HG02798 (cell line): ENCODE results near the gene RALGAPA2.

Experiments used
- ATAC-seq: cut with Tn5 transposase; IDR thresholded peaks from one replicate; pipeline ENCODE4 v1.9.1; 2021; ENCODE audit warnings: mild to moderate bottlenecking; ENCODE audit not compliant: unreplicated experiment, poor library complexity

RALGAPA2 gene

GRCh38 chr20:20593447-20594170 lies 118.8 kb downstream of the RALGAPA2 start:
- peak; percentile 40 for ATAC-seq

- no peak for ATAC-seq
These were observed 127.3 kb downstream of the RALGAPA2 start for GRCh38 chr20:20585146-20585545.

GRCh38 chr20:20582734-20583133 lies 129.7 kb downstream of the RALGAPA2 start:
- no peak for ATAC-seq

DNA sequence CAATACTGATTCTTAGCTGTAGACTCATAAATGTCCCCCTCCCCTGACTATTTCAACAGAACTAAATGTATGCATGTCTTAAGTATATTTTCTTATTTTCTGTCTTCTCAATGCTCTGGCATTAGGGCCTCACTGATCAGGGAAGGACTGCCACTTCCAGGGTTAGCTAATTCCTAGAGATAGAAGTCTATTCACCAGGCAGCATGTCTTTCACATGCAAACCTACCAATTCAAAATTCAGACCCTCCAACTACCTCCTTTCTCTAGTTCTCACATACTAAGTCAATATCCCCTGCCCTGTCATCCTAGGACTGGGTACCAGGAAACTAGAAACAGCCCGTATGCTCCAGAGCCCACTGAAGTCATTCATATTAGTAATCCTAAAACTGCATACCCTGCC lies 132.3 kb downstream of the RALGAPA2 start:
- ATAC-seq = no peak

GRCh38 chr20:20578838-20579237 lies 133.6 kb downstream of the RALGAPA2 start:
- ATAC-seq = no peak

DNA sequence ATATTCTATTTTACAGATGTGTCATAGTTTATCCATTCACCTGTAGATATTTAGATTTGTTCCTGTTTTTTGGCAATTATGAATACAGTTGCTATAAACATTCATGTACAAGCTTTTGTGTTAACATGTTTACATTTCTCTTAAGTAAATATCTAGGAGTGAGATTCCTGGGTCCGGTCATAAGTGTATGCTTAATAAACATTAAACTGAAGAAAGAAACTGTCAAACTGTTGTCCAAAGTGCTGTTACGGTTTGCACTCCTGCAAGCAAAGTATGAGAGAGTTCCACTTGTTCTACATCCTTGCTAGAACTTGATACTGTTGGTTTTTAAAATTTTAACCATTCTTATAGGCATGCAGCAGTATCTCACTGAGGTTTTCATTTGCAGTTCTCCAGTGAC lies 138.6 kb downstream of the RALGAPA2 start:
- no peak for ATAC-seq

GRCh38 chr20:20571068-20571780 lies 141.2 kb downstream of the RALGAPA2 start:
- no peak for ATAC-seq

DNA sequence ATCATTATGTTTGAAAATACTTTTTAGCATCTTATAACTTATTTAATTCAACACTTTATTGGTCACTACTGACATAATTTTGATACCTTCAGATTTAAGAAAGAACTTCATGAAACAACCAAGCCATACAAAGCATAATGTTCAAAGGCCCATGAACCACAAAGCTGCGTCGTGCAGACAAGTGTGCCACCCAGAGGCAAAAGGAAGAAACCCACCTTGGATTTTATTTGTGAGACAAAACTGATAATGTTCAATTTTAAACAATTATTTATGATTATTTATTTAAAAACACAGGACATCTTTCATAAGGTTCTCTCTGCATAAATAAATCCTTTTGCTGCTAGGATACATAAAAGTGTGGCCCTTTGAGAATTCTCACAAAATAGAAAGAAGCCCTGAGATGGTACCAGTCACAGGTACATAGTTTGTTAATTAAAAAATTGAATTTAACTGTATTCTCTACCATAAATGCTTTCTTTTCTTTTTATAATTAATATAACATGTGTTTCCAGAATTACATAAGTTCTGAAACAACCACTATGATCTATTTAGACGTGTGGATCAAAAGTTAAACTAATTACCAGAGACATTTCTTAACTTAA lies 143.7 kb downstream of the RALGAPA2 start:
- no peak for ATAC-seq

DNA sequence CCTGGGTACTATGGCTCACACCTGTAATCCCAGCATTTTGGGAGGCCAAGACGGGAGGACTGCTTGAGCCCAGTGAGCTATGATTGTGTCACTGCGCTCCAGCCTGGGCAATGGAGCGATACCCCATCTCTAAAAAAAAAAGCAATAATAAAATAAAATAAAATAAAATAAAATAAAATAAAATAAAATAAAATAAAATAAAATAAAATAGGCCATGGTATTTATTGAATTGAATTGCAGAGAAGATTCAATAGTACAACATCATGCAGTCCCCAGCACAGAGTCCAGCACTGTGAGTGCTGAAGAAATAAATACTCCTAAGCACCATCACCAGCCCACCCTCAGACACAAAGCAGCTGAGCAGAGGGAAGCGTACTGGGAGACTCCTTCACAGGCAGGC lies 144.7 kb downstream of the RALGAPA2 start:
- no peak for ATAC-seq

DNA sequence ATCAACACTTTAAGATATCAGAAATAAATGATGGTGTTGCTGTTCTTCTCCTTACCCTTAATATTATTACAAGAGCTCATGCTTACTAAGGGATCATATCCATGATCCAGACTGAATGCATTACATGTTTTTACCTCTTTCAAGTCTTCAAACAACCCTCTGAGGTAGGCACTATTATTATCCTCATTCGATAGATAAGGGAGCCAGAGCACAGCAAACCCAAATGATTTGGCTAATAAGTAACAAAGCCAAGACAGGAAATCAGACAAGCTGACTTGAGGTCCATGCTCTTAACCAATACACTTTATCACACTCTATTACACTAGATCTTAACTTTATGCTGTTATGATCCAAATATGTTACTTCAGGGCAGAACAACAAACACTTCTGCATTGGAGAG lies 145.9 kb downstream of the RALGAPA2 start:
- ATAC-seq = no peak

DNA sequence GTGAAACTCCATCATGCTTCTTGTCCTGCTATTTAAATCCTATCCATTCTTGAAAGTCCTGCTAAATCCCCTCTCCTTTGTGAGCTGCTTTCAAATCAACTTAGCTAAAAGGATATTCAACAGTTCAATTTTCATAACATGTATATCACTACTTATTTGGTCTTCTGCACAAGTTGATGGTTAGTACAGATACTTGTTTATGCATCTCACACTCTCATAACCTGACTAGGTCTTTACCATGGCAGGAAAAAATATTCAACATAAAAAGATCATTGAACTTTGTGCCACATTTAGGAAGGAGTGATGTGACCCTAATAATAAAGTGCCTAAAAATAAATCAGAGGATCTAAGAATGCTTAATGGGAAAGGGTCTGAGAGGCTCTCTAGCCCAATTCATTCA lies 148.2 kb downstream of the RALGAPA2 start:
- no peak for ATAC-seq

- peak; percentile 51 for ATAC-seq
These were observed 149.9 kb downstream of the RALGAPA2 start for GRCh38 chr20:20562507-20562906.

DNA sequence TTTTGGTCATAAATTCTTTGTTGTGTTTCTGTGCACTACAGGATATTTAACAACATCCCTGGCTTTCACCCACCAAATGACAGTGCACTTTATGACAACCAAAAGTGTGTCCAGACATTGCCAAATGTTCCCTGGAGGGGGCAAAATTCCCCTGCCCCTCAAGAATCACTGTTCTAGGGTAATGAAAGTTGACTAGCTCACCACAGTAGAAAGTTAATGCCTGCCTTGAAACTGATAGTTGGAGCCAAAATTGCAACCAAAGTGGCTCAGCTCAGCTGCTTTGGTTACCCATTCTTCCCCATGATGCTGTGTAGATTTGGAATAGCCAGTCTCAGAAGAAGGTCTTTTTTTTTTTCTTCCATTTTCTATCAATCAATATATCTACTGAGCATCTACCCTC lies 150.6 kb downstream of the RALGAPA2 start:
- peak; percentile 69 for ATAC-seq

GRCh38 chr20:20561172-20561571 lies 151.3 kb downstream of the RALGAPA2 start:
- ATAC-seq = no peak

DNA sequence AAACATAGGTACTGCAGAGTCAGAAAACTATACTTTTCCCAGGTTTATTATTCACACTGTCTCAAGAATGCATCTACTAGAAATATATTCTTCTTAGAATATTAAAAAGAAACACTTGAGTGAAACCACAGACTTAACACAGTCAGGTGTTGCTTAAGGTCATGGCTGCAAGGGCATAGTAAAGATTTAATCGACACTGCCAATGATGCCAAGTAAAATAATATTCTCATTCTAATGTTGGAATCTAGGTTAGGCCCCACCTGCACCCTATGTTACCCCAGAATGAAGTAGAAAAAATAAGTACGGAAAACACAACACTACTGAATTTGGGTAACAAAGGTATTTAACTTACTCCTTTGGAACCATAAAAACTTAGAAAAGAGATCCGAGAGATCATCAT lies 155.0 kb downstream of the RALGAPA2 start:
- no peak for ATAC-seq

- ATAC-seq = no peak
These were observed 156.6 kb downstream of the RALGAPA2 start for GRCh38 chr20:20555838-20556237.

- no peak for ATAC-seq
These were observed 157.5 kb downstream of the RALGAPA2 start for GRCh38 chr20:20554951-20555350.

DNA sequence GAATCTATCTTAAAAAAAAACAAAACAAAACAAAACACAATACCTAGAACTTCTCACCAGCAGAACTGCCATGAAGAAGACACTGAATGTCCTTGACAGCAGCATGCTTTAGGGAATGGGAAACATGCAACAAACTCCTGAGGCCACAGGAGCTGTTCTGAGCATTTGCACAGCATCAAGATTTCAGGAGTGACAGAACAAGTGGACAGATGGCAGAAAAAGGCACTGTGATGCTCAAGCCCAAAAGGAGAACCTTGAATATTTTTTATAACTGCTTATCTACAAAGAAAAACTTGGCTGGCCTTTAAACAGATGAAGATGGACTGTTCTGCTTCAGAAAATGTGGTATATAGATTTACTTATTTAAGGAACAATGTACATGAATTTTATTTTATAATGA lies 158.9 kb downstream of the RALGAPA2 start:
- ATAC-seq = no peak

DNA sequence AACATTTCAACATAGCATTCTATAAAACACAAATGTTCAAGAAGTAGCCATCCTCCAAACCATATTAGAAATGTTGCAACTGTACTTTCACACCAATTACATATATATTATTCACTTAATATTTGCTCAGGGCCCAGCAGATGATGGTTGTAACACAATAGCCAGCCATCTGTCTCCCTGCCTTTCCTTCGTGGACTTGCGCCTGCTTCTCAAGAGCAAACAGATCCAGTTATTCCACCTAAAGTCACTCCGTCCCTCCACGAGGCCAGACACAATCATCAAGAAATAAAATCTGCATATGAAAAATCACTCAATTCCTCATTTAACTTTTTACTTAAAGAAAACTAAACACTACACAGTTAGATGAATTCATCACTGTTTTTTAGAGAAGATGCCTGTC lies 160.4 kb downstream of the RALGAPA2 start:
- ATAC-seq = no peak

GRCh38 chr20:20551409-20551808 lies 161.0 kb downstream of the RALGAPA2 start:
- no peak for ATAC-seq

DNA sequence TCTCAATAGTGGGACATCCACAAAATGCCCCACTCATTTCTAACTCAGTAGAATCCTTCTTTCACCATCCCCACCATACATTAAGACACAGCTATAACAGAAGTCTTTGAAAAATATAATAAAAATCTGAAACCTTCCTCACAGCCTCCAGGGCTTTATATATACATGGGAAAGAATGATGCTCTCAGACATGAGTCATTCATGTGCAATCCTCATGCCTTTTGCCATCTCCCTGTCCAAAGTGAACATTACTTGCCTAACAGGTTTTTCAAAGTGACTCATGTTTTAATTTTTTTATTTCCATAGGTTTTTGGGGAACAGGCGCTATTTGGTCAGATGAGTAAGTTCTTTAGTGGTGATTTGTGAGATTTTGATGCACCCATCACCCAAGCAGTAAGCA lies 162.7 kb downstream of the RALGAPA2 start:
- no peak for ATAC-seq

DNA sequence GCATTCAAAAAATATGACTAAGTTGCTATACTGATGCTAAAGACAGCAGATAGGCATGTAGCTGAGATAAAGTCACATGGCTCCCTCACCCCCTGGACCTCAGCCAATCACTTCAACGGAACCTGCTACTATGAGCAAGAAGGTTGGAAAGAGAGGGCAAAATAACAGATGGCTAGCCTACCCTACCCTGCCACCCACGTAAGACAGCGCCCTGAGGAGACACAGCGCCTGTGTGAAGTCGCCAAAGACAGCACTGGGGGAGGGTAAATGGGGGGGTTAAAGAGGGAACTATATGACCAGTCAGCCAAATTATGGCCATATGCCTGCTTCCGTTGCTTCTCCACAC lies 163.2 kb downstream of the RALGAPA2 start:
- no peak for ATAC-seq
